Measurements from ENCODE around the gene CEP78.

DNA sequence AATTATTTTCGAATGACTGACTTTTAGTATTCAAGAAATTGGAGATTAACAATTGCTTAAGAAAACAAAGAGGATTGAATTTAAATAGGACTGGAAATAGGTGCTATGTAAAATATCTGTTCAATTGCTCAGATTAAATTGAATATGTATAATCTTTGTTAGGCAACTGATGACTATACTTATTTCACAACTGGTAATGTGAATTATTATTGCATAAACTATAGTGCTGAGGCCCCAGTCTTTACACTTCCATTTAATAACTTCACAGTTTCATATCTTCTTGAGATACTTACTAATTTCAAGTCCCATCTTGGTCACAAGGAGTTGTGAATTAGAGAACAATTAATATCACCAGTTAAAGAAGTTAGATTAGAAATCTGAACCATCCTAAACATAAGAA lies 16.7 kb downstream of the CEP78 start:
- TF ChIP-seq CTCF (IDR thresholded peaks at IDR 0.05; ENCODE audit: low read depth, low read length) (no peak), POLR2A (IDR thresholded peaks at IDR 0.05; ENCODE audit: extremely low read depth, insufficient read length) (no peak), MAX (IDR thresholded peaks at IDR 0.05; ENCODE audit: low read depth, low read length) (no peak)
